D721Med (cell line): ENCODE results near the gene EVPL.

ENCODE experiments used
- DNase-seq: peaks from one replicate; pipeline ENCODE4 v3.0.0; 2011; ENCODE audit warnings: low spot score; ENCODE audit not compliant: insufficient read length
- FAIRE-seq: peaks from 2 replicates; lab custom pipeline; 2011; peaks lifted over from hg19 to GRCh38; lab: Jason Lieb, UNC
- TF ChIP-seq, protein P1 (sequence below): IDR thresholded peaks from 2 replicates; pipeline ENCODE4 v1.5.1; 2012; ENCODE audit warnings: mild to moderate bottlenecking, control low read depth; ENCODE audit not compliant: insufficient read depth; ENCODE audit errors: missing control alignments

Gene EVPL

DNA sequence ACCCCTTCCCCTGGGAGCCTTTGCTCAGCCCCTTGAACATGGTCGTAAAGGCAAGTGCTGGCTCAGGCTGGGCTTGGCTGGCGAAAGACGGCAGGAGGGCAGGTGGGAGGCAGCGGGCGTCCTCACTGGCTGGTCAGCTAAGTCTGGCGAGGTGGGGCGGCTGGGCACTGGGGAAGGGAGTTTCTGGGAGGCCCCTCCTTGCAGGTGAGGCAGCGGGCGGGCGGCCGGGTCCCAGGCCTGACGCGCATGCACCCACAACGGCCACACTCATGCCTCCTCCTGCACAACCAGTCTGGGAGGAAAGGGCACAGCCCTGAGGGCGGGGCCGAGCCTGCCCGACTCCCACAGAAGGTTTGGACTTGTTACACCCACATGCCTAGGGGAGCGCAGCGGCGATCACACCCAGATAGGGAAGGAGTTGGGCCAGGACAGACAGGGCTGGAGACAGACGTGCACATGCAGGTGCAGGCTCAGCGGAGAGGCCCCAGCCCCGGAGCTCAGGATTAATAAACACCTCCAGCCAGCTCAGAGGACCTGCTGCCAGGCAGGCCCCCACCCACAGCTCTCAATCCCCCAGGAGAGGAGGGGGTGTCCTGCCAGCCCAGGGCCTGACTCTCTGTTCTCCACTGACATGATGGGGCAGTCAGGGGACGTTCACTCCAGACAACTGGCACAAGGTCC is at the start of gene EVPL:
Gene EVPL, minus strand, starts transcription at position 148 of the 681 bp plus-strand sequence. Its CDS starts 108 bp downstream, at position 40.
- no peak for DNase-seq
- FAIRE-seq, result no peak
- TF ChIP-seq, protein P1, sequence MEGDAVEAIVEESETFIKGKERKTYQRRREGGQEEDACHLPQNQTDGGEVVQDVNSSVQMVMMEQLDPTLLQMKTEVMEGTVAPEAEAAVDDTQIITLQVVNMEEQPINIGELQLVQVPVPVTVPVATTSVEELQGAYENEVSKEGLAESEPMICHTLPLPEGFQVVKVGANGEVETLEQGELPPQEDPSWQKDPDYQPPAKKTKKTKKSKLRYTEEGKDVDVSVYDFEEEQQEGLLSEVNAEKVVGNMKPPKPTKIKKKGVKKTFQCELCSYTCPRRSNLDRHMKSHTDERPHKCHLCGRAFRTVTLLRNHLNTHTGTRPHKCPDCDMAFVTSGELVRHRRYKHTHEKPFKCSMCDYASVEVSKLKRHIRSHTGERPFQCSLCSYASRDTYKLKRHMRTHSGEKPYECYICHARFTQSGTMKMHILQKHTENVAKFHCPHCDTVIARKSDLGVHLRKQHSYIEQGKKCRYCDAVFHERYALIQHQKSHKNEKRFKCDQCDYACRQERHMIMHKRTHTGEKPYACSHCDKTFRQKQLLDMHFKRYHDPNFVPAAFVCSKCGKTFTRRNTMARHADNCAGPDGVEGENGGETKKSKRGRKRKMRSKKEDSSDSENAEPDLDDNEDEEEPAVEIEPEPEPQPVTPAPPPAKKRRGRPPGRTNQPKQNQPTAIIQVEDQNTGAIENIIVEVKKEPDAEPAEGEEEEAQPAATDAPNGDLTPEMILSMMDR, result no peak

DNA sequence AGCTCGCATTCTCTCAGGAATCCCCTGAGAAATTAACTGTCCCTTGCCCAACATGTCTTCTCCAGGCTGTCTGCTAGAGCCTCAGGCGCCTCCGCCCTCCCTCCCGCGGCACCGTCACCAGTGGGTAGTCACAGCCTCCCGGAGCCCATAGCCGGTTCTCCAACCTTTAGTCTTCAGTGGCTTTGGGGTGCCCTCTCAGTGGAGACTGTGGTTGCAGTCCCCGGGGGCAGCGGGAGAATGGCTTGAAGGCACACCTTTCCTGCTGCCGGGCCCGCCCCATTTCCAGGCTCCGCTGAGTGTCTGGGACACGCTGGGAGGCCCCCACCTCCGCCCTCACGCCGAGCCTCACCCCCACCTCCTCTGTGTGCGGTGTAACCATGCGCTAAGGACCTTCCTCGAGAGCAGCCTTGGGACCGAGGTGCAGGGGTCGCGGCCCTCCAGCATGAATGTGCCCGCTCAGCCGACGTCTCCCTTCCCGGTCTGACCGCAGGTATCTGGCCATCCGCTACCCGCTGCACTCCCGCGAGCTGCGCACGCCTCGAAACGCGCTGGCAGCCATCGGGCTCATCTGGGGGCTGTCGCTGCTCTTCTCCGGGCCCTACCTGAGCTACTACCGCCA is 49.1 kb upstream of the EVPL start:
- no peak for FAIRE-seq
- DNase-seq, result no peak
- TF ChIP-seq, protein P1, result no peak

DNA sequence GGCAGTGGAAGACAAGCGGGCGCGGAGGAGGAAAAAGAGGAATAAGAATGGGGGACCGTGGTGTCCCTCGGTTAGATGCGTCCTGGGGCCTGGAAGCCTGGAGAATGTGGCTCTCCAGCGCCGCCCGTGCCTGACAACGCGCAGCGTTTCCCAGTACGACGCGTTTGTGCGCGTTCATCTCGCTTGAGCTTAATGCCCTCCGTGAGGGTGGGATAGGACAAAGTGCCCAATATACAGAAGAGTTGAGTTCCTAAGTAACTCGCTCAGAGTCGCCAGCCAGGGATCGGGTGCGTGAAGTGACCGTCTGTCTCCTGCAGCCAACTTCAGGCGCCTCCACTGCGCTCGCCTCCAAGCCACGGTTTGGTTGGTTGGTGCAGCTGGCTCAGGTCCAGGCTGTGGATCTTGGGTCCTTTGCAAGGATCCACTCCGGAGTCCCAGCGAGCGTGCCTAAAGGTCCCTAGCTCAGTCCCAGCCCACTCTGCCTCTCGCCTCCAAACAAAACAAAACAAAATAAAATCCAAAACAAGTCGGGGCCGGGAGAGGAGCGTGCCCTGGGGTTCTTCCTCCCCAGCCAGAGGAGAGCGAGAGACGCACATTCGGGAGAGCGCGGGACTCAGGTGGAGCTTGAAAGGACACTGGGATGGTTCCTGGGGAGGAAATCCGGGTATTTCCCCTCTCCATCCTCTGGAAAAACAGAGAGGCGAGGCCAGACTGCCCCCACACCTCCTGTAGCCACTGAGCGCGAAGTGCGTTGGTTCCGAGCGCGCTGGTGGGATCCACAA is 48.4 kb upstream of the EVPL start:
- FAIRE-seq, result no peak
- DNase-seq, result no peak
- TF ChIP-seq, protein P1, result peak; percentile 18

DNA sequence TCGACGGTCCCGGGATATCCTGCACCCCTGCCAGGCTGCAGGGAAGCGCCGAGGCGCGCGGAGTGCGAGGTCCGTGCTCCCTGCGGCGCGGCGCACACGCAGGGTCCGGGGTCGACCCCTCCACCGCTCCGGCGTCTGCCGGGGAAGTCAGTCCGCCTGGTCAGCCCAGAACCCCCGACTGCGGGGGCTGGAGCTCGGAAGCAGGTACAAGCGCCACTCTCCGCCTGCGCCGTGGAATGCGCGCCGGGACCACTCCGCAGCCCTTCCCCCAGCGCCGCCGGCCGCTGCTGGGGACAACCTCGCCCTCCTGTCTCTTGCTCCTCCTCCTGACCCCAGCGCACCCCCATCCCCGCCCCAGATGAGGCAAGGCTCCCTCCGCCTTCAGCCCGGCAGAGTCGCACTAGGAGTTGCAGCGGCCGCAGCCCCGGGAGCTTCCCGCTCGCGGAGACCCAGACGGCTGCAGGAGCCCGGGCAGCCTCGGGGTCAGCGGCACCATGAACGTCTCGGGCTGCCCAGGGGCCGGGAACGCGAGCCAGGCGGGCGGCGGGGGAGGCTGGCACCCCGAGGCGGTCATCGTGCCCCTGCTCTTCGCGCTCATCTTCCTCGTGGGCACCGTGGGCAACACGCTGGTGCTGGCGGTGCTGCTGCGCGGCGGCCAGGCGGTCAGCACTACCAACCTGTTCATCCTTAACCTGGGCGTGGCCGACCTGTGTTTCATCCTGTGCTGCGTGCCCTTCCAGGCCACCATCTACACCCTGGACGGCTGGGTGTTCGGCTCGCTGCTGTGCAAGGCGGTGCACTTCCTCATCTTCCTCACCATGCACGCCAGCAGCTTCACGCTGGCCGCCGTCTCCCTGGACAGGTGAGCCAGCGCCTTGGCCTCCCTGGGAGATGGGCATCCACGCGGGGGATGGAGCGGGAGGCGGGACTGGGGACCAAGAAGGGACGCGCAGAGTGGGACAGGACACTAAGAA is 47.6 kb upstream of the EVPL start, which contains the start of gene GALR2:
Gene GALR2, plus strand, starts transcription at position 392 of the 974 bp plus-strand sequence. Its CDS starts 103 bp downstream, at position 495.
- no peak for DNase-seq
- no peak for FAIRE-seq
- TF ChIP-seq, protein P1, result no peak

DNA sequence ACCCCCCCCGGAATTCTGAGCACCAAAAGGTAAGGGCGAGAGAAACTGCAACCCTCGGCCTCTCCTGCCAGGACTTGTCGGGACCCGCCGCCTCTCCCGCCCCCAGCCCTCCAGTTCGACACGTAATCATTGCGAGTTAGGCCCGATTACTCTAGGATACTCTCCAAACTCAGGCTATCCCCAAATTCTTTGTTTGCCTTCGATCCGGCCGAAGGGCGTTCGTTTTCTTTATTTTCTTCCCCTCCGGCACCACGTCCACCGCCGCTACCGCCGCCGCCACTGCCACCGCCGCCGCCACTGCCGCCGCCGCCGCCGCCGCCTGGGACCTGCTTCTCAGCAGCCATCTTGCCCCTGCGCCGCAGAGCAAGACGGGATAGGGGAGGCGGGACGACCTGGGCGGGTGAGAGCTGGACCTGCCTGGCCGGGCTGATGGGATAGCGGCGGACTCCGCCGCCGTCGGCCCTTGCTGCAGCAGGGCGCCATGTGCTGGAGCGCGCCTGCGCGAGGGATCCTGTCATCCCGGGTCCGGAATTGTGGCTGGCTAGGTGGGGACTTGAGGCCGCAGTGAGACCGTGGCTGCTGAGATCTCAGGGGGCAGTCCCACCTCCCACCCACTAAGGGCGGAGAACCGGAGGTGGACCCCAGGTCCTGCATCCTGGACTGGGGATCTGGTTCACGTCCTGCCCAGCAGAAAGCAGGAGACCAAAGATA is 45.2 kb upstream of the EVPL start, which contains the start of gene SRP68:
Gene SRP68, minus strand, starts transcription at position 370 of the 711 bp plus-strand sequence. Its CDS starts 26 bp downstream, at position 344.
- FAIRE-seq (no peak), DNase-seq (peak; percentile 91)
- TF ChIP-seq, protein P1, result no peak

DNA sequence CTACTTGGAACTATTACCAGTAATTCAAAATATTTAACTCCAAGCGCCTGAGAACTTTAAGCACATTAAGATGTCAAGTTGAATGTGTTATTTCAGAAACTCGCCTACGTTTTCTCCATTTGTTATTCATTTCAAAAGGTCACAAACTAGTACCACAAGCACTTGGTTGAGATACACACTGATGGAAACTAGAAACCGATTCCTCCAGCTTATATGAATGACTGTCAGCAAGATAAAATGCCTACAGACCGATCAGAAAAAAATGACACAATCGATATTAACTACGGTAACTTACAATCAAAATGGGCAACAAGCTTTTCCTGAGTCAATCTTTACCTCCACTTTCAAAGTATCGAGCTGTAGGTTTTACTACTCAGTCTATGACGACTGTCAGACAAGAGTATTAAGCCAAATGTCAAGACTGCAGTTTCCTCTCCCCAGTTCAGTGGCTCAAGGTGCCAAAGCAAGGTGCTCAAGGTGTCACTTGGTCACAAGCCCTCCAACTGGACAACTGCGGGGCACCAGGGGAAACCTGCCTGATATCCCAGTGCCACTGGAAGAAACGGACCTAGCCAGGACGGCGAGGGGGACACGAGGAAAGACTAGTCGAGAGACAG is 44.5 kb upstream of the EVPL start:
- TF ChIP-seq, protein P1, result no peak
- FAIRE-seq (no peak), DNase-seq (no peak)
